HG03066 (cell line): Measurements from ENCODE around the gene FSIP1.

ENCODE experiments used
- ATAC-seq: cut with Tn5 transposase; IDR thresholded peaks from one replicate; pipeline ENCODE4 v1.9.1; 2021; ENCODE audit warnings: low read depth; ENCODE audit not compliant: unreplicated experiment

The FSIP1 gene

GRCh38 chr15:39792844-39793335 lies 10.2 kb upstream of the FSIP1 start:
- ATAC-seq: no peak

DNA sequence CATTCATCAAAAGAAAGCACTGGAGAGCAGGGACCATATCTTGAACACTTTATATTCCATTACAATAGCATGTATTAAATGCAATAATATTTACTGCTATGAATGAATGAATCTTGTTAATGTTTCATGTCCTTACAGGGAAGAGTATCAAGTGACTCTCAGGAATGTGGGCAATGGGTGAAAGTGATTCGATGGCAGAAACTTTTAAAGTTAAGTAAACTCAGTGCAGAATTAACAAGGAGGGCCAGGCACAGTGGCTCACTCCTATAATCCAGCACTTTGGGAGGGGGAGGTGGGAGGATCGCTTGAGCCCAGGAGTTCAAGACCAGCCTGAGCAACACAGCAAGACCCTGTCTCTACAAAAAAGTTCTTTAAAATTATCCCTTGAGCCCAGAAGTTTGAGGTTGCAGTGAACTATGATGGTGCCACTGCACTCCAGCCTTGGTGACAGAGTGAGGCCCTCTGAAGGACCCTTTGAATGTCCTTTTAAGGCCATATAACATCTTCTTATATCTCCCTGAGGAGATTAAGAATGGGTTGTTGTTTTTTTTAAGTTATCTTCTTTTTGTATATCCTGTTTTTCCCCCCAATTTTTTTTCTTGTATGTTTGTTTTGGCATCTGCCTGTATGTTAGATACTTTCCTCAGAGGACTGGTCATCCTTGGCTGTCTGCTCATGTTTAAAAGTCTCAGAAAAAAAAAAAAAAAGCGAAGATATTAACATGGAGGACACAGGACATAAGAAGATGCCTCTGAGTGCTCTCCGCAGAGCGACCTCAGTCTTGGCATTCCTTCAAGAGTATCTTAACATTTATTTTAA lies 9.6 kb upstream of the FSIP1 start:
- ATAC-seq: no peak

GRCh38 chr15:39789736-39790135 lies 7.1 kb upstream of the FSIP1 start:
- ATAC-seq: no peak

- no peak for ATAC-seq
Measured at GRCh38 chr15:39788800-39789565, 6.3 kb upstream of the FSIP1 start.

GRCh38 chr15:39788108-39788507 lies 5.5 kb upstream of the FSIP1 start:
- no peak for ATAC-seq

GRCh38 chr15:39787479-39787878 lies 4.8 kb upstream of the FSIP1 start:
- ATAC-seq: no peak

DNA sequence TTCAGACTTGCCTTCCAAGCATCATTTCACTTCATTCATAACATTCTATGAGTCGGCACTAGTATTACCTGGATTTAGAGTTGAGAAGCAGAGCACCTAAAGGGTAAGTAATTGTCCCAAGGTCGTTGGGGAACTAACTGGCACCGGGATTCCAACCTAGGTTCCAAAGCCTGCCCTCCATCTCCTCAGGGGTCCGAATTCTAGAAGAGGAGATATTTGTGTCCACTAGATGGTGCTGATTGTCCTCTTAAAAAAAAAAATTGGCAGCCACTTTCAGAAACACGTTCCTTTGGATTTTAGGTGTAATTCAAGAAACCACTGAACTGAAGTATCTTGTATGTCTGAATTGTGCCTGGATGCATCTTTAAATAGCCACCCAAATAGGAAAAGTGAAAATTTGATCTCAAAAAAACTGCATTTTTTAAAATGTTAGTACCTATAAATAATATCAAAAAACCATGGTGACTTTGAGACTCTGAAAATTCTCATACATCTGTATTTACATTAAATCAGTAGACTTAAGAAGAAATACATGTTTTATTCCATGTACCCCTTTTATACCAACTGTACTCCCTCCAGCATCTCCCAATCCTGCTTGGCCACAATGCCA lies 3.9 kb upstream of the FSIP1 start:
- ATAC-seq: no peak

DNA sequence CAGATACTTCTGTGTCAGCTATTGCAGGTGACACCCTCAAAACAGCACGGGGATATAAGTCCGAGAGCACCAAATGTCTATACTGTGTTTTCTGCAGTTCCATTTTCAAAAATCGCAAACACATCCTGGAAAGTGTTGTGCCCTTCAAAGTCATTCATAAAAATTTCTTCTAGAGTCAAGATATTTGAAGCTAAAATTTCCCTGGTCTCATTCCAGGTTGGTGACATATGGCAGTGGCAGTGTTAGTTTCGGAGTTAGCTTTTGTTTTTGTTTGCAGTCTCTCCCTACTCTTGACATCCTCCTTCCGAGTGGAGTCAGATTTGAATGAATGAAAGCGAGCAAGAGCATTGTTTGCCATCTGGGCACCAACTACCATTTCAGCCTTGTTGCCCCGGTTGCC lies 3.2 kb upstream of the FSIP1 start:
- no peak for ATAC-seq

- no peak for ATAC-seq
Measured at GRCh38 chr15:39785139-39785538, 2.5 kb upstream of the FSIP1 start.

- no peak for ATAC-seq
Measured at GRCh38 chr15:39784638-39785037, 2.0 kb upstream of the FSIP1 start.

- ATAC-seq: no peak
Measured at GRCh38 chr15:39784125-39784524, 1.5 kb upstream of the FSIP1 start.

GRCh38 chr15:39783244-39783820 lies 691 bp upstream of the FSIP1 start:
- no peak for ATAC-seq

DNA sequence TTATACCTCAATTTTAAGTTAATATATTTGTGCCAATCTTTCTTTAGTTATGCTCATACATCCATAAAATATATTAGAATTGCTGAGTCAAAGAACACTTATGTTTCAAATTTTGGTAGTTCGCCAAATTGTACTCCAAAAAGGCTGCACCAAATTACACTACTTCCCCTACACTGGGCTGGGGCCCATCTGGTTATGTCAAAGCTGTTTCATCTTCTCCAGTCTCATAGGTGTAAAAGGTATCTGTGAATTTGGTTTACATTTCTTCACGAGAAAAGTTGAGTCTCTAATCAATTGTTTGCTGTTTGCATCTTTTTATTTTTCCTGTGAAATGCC lies 706 bp downstream of the FSIP1 start:
- no peak for ATAC-seq

- ATAC-seq: no peak
Measured at GRCh38 chr15:39781147-39781966, 1.3 kb downstream of the FSIP1 start.

- no peak for ATAC-seq
Measured at GRCh38 chr15:39778021-39778420, 4.6 kb downstream of the FSIP1 start.

GRCh38 chr15:39777496-39777895 lies 5.1 kb downstream of the FSIP1 start:
- ATAC-seq: no peak

DNA sequence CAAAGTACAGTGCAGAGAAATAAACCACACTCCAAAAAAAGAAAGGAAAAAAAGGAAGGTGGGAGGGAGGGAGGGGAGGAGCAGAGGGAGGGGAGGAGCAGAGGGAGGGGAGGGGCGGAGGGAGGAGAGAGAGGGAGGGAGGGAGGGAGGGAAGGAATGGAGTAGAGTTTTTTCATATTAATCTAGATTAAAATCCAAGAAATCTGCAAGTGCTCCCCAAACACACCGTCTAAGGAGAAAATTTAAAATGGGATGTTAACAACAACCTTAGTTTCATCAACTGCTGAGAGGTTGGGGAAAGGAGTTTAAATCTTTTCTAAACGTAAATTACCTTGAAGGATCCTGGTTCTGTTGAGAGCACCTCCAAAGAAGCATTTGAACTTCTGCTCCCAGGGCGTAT lies 6.6 kb downstream of the FSIP1 start:
- ATAC-seq: no peak

- ATAC-seq: no peak
Measured at GRCh38 chr15:39774688-39775267, 7.9 kb downstream of the FSIP1 start.

DNA sequence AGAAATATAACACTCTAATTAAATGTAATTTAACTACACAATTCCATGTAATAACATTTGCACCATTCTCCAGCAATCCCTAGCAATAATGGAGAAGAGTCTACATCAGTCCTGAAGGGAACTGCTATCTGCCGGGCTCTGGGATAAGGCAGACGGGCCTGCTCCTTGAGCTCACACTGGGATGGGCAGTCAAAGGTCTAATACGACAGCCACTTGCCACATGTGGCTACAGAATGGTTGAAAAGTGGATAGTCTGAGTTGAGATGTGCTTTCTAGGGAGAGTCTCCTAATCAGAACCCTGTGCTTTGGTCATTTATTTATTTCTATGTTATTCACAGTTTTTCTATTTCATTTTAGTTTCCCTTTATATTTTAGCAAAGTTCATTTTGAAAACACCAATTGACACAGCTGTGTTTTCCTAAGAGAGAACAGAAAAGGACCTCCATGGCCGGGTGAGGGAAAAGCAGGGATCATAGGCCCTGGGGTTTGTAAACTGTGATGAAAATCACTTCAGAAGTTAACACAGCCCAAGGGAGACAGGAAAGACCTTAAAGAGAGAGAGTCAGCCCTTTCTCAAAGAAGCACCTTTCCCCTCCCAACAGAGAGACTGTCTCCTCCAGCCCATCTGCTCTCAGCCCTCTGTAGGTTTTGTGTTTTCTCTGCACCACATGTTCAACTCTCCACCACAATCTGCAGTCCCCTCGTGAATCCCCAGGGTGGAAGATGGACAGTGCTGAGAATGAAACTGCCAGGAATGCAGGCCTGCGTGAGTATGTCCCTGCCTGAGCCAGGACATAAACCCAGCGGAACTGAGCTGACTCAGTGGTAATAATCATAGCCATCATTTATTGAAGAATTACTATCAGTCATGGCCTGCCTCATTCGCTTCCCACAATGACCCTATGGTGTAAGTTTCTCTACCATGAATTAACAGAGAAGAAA lies 11.6 kb downstream of the FSIP1 start:
- ATAC-seq: no peak
